Thymus (tissue), 11 donors: Measurements from ENCODE around the gene AFAP1L2. TPM values are rescaled to one million over a fixed set of nuclear protein-coding genes. Genes with fewer than 3 reads are reported as not detected.

ENCODE experiments used
- DNase-seq, 9 donors: peaks; one replicate each; pipeline ENCODE4 v3.0.0-alpha.2; 2013; ENCODE audit warnings: low spot score in 9 of 9, low read depth in 6 of 9, missing footprints in 1 of 9
- H3K27ac ChIP-seq, 2 donors: one replicate each; pipeline ENCODE4 v1.5.1; 2013; ENCODE audit warnings: control low read depth in 1 of 2, low read depth in 1 of 2, low read length in 1 of 2, mild to moderate bottlenecking in 1 of 2, moderate library complexity in 1 of 2
- H3K27me3 ChIP-seq, 2 donors: one replicate each; pipeline ENCODE4 v1.5.1; 2013; ENCODE audit warnings: low read length in 1 of 2; ENCODE audit not compliant: control insufficient read depth in 2 of 2, insufficient read depth in 1 of 2
- H3K36me3 ChIP-seq, 2 donors: one replicate each; pipeline ENCODE4 v1.5.1; 2013; ENCODE audit warnings: low read length in 1 of 2, mild to moderate bottlenecking in 1 of 2, moderate library complexity in 1 of 2; ENCODE audit not compliant: control insufficient read depth in 2 of 2, insufficient read depth in 2 of 2
- H3K4me1 ChIP-seq, 2 donors: one replicate each; pipeline ENCODE4 v1.5.1; 2013; ENCODE audit warnings: low read length in 2 of 2; ENCODE audit not compliant: control insufficient read depth in 2 of 2, insufficient read depth in 2 of 2
- H3K4me3 ChIP-seq, 2 donors: one replicate each; pipeline ENCODE4 v1.5.1; 2013; ENCODE audit warnings: low read length in 2 of 2, control low read depth in 1 of 2, mild to moderate bottlenecking in 1 of 2
- H3K9me3 ChIP-seq, 2 donors: one replicate each; pipeline ENCODE4 v1.5.1; 2013; ENCODE audit warnings: low read length in 1 of 2, mild to moderate bottlenecking in 1 of 2; ENCODE audit not compliant: control insufficient read depth in 2 of 2, insufficient read depth in 1 of 2
- WGBS: extraction: QIAGEN DNeasy Blood & Tissue Kit; methylation state at CpG from one replicate; pipeline ENCODE4 v1.1.7; 2013; 5-methylcytosine and 5-hydroxymethylcytosine counted together
- polyA plus RNA-seq: library from polyadenylated mRNA; stranded (reverse); fragments of 200-250 nt; gene quantifications from one replicate; pipeline ENCODE4 v1.2.3, GENCODE V29; 2013
- total RNA-seq: library from RNA; stranded (reverse); fragments of 120-200 nt; gene quantifications from one replicate; pipeline ENCODE4 v1.2.4, GENCODE V29; 2013
- donor health status: healthy.

Gene AFAP1L2
- total and polyA plus RNA-seq, 2 donors, result 15.8 to 21.3 TPM

GRCh38 chr10:114288424-114289095 lies 115.7 kb downstream of the AFAP1L2 start:
- H3K27ac ChIP-seq, result no peak overlapping the region
- no peak overlapping the region for H3K4me3 ChIP-seq
- H3K9me3 ChIP-seq, result no peaks in the 10 kb centered on the region
- DNase-seq, result no peak
- 88% methylated on average over 11 of the region's 11 CpGs for WGBS
- H3K4me1 ChIP-seq, result no peaks in the 10 kb centered on the region
- H3K36me3 ChIP-seq, result no peaks in the 10 kb centered on the region
- no peaks in the 10 kb centered on the region for H3K27me3 ChIP-seq

- no peak for DNase-seq
- H3K36me3 ChIP-seq, result no peaks in the 10 kb centered on the region
- H3K27me3 ChIP-seq, result no peaks in the 10 kb centered on the region
- H3K4me3 ChIP-seq, result no peak overlapping the region
- no peak overlapping the region for H3K27ac ChIP-seq
- no peaks in the 10 kb centered on the region for H3K4me1 ChIP-seq
- H3K9me3 ChIP-seq, result no peaks in the 10 kb centered on the region
- 94% methylated on average over 8 of the region's 8 CpGs for WGBS
These were observed 117.4 kb downstream of the AFAP1L2 start for GRCh38 chr10:114286921-114287320.

- Histone ChIP-seq H3K9me3 (no peaks in the 10 kb centered on the region), H3K27me3 (no peaks in the 10 kb centered on the region), H3K27ac (no peak overlapping the region), H3K4me3 (no peak overlapping the region), H3K4me1 (no peaks in the 10 kb centered on the region), H3K36me3 (no peaks in the 10 kb centered on the region)
- DNase-seq, result no peak
- 95% methylated on average over 31 of the region's 31 CpGs for WGBS
These were observed 118.3 kb downstream of the AFAP1L2 start for GRCh38 chr10:114285961-114286441.

- no peaks in the 10 kb centered on the region for H3K4me1 ChIP-seq
- H3K27ac ChIP-seq, result no peak overlapping the region
- DNase-seq, result no peak
- H3K9me3 ChIP-seq, result no peaks in the 10 kb centered on the region
- 90% methylated on average over 13 of the region's 13 CpGs for WGBS
- H3K27me3 ChIP-seq, result no peaks in the 10 kb centered on the region
- no peak overlapping the region for H3K4me3 ChIP-seq
- no peaks in the 10 kb centered on the region for H3K36me3 ChIP-seq
These were observed 119.8 kb downstream of the AFAP1L2 start for GRCh38 chr10:114284346-114285071.

- peaks cover 0 to 1% of the 10 kb centered on the region in 2 donors for H3K27me3 ChIP-seq
- no peaks in the 10 kb centered on the region for H3K36me3 ChIP-seq
- no peak overlapping the region for H3K27ac ChIP-seq
- 95% methylated on average over 6 of the region's 6 CpGs for WGBS
- no peak for DNase-seq
- no peaks in the 10 kb centered on the region for H3K9me3 ChIP-seq
- no peaks in the 10 kb centered on the region for H3K4me1 ChIP-seq
- H3K4me3 ChIP-seq, result no peak overlapping the region
These were observed 120.6 kb downstream of the AFAP1L2 start for GRCh38 chr10:114283535-114284234.

GRCh38 chr10:114283091-114283490 lies 121.2 kb downstream of the AFAP1L2 start:
- Histone ChIP-seq H3K27me3 (peaks cover 0 to 2% of the 10 kb centered on the region in 2 donors), H3K9me3 (no peaks in the 10 kb centered on the region), H3K36me3 (no peaks in the 10 kb centered on the region), H3K27ac (no peak overlapping the region), H3K4me1 (no peaks in the 10 kb centered on the region), H3K4me3 (no peak overlapping the region)
- no peak for DNase-seq
- WGBS, result 97% methylated on average over 10 of the region's 10 CpGs

GRCh38 chr10:114282526-114282925 lies 121.8 kb downstream of the AFAP1L2 start:
- WGBS, result 100% methylated on average over 2 of the region's 2 CpGs
- Histone ChIP-seq H3K4me1 (no peaks in the 10 kb centered on the region), H3K4me3 (no peak overlapping the region), H3K36me3 (no peaks in the 10 kb centered on the region), H3K27me3 (peaks cover 0 to 6% of the 10 kb centered on the region in 2 donors), H3K27ac (no peak overlapping the region), H3K9me3 (no peaks in the 10 kb centered on the region)
- no peak for DNase-seq

- no peaks in the 10 kb centered on the region for H3K9me3 ChIP-seq
- no peaks in the 10 kb centered on the region for H3K4me1 ChIP-seq
- no peak overlapping the region for H3K27ac ChIP-seq
- H3K36me3 ChIP-seq, result no peaks in the 10 kb centered on the region
- DNase-seq, result no peak
- H3K27me3 ChIP-seq, result peaks cover 0 to 6% of the 10 kb centered on the region in 2 donors
- 94% methylated on average over 5 of the region's 5 CpGs for WGBS
- H3K4me3 ChIP-seq, result no peak overlapping the region
These were observed 122.8 kb downstream of the AFAP1L2 start for GRCh38 chr10:114281461-114281860.

GRCh38 chr10:114281006-114281405 lies 123.3 kb downstream of the AFAP1L2 start:
- no peak for DNase-seq
- Histone ChIP-seq H3K4me1 (no peaks in the 10 kb centered on the region), H3K9me3 (no peaks in the 10 kb centered on the region), H3K4me3 (no peak overlapping the region), H3K27ac (no peak overlapping the region), H3K27me3 (peaks cover 0 to 6% of the 10 kb centered on the region in 2 donors), H3K36me3 (no peaks in the 10 kb centered on the region)
- 80% methylated on average over 7 of the region's 7 CpGs for WGBS
